NOMO-1 treated with dmso at 0.1 percent for 144 hours (cell line): ENCODE measurements around the gene CCDC174.
"Not testable (repeated sequence)": the region's sequence is repeated elsewhere in the genome, so short reads cannot be mapped to it uniquely, and the experiment has no call there.

Experiments used
- DNase-seq: peaks from one replicate; lab custom pipeline; 2025; ENCODE audit not compliant: unreplicated experiment; lab: John Stamatoyannopoulos, UW

The CCDC174 gene

DNA sequence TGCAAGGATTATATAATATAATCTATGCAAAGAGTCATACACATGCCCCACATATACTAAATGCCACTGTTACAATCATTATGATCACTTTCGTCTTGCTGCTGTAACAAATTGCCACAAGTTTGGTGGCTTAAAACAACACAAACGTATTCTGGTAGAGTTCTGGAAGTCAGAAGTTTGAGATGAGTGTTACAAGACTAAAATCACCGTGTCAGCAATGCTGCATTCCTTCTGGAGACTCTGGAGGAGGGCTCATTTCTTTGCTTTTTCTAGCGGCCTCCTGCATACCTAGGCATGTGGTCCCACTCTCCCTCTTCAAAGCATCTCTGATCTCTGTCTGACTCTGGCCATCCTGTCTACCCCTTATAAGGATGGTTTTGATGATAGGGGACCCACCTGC, 1.4 kb upstream of the CCDC174 start:
- DNase-seq = no peak

DNA sequence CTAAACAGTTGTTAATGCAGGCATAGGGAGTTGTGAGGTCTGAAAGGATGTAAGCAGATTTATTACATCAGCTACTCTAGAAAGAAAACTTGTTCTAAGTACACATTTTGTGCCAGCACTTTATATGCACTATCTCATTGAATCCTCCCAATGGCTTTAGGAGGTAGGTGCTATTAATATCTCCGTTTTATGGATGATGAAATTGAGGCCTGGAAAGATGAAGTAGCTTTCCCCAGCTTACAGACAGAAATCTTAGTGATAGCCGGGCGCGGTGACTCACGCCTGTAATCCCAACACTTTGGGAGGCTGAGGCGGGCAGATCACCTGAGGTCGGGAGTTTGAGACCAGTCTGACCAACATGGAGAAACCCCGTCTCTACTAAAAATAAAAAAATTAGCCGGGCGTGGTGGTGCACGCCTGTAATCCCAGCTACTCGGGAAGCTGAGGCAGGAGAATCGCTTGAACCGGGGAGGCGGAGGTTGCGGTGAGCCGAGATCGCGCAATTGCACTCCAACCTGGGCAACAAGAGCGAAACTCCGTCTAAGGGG, 872 bp downstream of the CCDC174 start:
- DNase-seq = not testable (repeated sequence)

DNA sequence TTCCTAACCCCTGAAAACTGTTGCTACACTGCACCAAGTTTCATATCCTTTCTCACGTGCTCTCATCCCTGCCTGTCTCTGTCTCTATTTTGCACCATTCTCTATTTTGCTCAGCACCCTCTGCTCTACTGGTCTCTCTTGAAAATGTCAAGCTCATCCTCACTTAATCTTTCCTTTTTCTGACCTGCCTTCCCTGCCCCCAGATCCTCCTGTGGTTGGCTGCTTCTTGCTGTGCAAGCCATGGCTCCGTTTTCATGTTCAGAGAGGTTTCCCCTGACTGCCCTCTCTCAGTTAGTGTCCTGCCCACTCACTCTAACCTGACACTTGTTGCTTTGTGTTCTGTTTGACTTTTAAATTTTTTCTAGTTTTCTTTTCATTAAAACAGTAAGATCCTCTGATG, 6.0 kb downstream of the CCDC174 start:
- no peak for DNase-seq

DNA sequence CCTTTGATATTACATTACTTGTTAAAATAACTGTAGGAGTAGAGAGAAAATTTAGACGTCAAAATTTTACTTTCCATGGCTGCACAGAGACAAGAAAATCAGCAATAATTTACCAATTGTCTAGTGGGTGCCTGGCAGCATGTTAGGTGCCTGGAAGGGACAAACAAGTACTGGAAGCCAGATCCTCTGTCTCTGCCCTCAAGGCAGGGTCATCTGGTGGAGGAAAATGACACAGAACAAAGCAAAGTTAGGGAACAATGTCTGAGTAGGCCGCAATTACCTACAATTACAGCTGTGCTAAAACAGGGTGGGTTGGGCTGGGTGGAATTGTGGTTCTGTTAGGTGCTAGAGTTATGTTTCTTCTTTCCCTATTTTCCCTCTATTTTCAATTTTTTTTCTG, 7.4 kb downstream of the CCDC174 start:
- DNase-seq = no peak

DNA sequence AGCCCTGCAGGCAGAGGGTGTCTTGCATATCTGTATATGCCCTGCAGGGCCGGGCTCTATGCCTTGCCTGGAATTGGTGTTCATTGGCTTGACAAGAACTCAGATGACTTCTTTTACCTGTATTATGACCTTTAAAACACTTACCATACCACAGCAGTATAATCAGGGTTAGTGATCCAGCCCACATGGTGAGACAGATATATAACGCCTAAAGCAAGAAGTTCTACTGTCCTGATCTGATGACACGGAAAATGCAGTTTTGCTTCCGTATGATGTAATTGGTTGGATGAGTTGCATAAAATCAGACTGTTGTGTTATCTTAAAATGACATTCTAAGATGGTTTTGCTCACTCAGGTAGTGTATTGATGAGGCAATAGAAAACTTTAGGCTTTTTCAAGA, 9.4 kb downstream of the CCDC174 start:
- no peak for DNase-seq

DNA sequence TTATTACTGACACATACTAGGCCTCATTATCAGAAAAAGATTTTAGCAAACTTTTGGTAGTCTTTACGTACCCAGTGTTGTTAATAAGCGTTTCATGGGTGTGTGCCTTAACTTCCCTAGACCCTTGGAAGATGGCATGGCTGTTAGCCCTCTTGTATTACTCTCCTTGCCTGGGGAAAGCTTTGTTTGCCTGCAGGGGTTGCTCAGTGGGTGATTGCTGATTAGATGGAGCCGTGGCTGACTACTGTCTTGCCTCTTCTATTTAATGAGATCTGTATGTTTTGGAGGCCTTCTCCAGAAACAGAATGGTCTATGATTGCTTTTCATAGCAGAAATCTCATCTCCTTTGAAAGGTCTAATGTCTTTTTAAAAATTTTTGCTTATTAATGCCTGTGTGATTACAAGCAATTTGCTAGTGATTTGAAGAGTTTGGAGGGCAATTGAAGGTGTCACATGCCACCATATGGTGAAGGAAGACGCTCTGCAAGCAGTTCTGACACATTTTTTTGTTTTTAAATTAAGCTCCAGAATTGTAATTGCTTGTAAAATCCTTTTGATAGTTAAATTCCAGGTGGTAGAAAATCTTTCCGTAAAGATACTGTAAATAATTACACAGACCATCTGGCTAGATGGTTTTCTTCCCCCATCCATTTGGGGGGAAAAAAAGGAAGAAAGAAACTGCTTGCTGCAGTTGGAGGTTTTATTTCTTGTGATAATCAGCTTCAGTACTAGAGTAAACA, 12.0 kb downstream of the CCDC174 start:
- no peak for DNase-seq

DNA sequence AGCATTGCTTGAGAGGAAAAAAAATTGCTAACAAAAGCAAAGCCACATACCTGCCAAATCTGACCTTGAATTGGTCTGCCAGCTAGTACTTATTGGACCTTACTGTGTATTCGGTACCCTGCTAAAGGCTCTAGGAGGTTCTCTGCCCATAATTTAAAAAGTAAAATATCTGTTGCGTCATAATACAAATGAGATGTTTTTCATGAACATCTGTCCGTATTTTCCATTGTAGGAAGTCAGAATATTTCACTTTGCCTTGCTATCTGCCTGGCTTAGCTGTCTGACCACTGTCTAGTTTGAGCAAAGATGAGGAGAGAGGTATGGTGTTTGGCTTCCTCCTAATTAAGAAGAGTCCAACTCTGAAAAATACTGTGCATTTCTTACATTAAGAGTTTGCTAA, 12.6 kb downstream of the CCDC174 start:
- no peak for DNase-seq

DNA sequence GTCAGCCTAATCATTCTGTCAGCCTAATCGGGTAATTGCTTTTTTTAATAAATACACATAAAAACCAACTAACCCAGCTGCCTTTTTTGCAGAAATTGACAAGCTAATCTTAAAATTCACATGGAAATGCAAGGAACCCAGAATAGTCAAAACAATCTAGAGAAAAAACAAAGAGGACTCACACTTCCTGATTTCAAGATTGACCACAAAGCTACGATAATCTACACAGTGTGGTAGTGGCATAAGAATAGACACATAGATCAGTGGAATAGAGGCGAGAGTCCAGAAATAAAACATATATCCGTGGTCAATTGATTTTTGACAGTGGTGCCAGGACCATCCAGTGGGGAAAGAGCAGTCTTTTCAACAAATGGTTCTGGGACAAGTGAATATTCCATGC, 21.0 kb downstream of the CCDC174 start:
- DNase-seq = no peak

DNA sequence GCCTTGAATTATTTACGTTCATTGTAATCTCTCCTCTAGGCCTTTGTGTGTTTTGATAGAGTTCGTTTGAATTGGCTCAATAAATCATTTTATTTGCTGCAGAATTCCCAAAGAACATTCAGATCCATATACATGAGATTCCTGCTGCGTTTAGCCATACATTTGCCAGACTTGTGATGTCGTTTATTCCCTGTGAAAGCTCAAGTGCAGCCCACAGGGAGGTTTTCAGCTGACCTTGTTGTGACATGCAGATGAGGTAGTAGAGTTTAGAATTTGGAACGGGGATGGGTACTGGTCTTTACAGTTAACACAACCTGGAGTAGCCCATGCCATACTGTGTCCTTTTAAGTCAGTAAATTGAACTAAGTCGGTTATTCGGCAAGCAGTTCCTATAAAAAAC, 23.3 kb downstream of the CCDC174 start, which contains the start of gene C3orf20:
Gene C3orf20, plus strand, starts transcription at position 301 of the 400 bp plus-strand sequence. CDS start 7,573 bp downstream, outside the sequence.
- DNase-seq = no peak

DNA sequence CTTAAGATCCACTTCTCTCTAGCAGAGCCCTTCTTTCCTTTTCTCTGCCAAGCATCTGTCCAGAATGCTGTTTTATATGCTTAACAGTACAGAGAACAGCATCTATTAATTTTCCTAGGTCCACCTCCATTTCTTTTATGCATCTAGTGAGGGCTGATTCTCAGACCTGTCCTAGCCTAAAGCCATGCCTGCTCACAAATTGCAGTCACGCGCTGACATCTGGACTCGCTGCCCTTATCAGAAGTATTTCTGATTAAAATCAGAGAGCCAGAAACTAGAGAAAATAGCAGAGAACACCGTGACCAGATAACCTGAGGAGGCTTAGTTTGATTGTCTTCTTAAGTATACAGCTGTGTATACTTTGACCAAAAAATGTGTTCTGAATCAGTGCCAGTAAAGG, 25.3 kb downstream of the CCDC174 start:
- no peak for DNase-seq

DNA sequence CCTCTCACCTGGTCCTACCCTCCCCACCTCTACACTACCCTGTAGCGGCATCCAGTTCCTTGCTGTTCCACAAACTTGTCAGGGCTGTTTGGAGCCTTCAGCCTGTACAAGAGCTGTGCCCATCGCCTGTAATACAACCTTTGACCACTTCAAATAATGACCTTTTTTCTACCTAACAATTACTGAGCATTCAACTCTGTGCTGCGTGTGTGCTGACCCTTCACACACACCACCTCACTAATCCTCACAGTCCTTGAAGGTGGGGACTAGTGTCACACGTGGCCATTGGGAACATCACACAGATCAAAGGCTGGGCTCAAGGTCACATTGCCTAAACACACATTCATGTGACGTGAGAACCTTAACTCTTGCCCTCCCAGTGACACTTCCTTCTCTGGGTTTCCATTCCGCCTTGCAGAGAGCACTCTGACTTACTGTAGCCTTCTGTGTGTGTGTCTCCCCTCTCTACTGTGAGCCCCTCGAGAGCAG, 26.5 kb downstream of the CCDC174 start:
- DNase-seq = no peak

DNA sequence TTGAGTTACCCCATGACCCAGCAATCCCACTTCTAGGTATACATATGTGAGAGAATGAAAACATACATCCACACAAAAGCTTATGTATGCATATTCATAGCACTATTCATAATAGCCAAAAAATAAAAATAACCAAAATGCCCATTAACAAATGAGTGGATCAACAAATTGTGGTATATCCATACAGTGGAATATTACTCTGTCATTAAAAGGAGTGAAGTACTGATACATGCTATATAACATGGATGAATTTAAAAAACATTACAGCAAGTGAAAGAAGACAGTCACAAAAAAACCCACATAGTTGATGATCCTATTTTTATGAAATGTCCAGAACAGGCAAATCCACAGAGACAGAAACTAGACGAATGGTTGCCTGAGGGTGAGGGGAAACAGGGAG, 28.6 kb downstream of the CCDC174 start:
- DNase-seq = no peak

DNA sequence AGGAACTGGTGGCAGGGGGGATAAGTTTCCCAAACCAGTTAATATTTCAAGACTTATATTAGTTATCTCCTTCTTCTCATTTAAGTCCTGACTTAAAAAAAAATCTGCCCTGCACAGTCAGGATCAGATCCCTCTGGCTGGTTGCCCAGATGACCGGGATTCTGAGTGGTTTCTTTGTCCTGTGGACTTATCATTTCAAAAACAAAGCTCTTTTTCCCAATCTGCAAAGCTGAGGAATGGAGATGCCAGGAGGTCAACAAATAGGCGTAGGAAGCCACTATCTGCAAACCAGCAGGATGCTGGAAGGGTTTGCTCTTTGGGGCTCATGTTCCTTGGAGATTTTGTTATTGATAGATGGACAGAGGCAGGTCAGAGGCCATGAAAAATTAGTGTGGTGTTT, 29.2 kb downstream of the CCDC174 start:
- DNase-seq = no peak

DNA sequence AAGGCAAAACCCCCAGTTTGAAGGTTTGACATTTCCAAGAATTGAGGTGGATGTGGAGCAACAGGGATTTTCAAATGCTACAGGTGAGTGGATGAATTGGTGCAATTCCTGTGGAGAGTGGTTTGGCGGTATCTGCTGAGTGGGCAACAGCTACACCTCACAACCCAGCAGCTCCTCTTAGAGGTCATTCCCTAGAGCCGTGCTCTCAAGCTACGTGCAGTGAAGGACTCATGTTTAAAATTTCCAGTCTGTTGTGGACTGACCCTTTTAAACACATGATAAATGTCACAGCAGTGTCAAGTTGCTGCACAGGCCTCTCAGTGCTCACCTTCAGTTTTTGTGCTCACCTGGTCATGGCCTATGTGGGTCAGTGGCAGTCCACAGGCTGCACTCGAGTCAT, 32.9 kb downstream of the CCDC174 start:
- no peak for DNase-seq

DNA sequence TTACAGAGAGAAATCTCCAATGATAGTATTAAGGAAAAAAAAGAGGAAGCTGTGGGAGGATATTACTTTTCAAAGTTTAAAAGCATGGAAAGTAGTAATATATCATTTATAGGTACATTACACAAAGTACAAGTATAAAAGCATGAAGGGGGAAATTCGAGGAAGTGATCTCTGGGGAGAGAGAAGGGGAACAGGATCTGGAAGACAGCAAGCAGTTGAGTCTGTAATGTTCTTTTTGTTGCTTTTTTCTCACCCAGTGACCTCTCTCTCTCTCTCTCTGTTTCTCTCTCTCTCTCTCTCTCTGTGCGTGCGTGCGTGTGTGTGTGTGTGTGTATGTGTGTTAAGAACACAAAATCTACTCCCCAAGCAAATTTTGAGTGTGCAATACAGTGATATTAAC, 33.6 kb downstream of the CCDC174 start:
- peak; percentile 49 for DNase-seq

DNA sequence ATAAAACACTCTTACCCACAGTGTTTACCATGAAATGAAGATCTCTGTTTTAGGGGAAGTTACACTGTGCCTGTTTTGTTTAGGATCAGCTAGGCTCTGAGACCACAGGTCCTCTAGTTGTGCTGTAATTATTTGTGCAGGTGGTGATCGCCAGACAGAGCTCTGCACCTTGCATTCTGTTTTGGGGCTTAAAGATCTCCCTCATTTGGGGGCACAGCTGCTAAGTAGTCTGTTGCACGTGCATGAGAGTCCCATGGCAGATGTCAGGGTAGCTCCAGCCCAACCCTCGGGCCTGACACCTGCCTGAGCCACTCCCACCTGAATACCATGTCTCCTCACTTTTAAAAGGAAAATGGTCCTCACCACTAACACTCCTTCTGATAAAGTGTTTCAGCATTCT, 35.8 kb downstream of the CCDC174 start:
- DNase-seq = no peak

DNA sequence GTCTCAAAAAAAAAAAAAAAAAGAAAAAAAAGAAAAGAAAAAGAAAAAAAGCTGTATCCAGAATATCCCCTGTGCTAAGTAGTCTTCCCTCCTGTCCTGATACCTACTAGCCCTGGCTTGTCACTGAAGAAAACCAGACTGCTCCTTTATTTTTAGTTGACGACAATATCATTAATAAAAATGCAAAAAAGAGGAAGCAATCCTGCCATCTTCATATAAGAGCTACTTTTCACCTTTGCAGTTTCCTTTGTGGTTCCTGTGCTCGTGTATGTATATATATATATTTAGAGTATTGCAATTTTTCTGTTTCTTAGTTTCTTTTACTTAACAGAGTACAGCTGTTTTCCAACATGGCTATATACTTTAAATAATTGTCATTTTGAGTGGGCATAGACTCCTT, 37.0 kb downstream of the CCDC174 start:
- DNase-seq = no peak

DNA sequence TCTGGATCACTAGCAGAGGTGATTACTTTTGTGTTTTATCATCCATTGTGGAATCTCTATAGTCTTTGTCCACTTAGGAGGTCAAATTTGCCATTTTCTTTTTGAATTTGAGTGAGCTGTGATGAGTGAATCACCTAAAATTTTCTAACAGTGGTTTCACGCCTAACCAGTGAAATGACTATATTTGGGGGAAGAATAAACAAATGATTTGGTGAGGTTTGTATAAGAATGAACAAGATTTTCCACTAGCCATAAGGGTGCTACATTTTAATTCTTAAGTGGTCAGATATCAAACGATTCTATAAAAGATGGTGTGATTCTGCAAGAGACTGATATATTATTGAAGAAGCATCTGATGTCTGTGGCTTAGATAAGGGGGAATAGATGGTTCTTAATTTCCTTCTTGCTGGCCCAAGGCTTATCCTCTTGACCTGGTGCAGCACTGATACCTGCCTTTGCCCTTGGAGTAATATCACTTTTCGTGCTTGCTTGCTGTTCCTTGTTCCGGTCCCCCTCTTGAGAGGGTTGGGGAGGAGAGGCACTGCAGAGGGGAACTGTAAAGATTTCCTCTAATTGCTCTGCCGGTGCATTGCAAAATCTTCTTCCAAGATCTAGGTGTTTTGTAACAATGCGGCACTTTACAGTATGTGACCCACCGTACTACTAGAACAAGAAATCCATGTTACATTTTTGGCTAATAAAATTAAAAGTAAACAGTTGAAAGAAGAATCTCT, 37.9 kb downstream of the CCDC174 start:
- peak; percentile 46 for DNase-seq

DNA sequence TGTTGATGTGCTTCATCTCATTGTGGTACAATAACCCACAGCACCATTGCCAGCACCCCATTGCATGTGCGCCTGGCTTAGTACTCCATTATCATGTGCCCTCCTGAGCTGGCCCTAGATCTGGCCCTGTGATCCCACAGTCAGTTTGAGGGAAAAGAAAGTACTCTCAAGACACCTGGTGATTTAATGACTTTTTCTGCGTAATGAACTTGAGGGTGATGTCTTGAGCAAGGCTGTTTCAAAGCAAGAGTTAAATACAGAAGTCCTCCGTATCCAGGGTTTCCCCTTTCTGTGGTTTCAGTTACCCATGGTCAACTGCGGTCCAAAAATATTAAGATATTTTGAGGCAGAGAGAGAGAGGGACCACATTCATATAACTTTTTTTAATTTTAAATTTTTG, 39.7 kb downstream of the CCDC174 start:
- DNase-seq = peak; percentile 66

DNA sequence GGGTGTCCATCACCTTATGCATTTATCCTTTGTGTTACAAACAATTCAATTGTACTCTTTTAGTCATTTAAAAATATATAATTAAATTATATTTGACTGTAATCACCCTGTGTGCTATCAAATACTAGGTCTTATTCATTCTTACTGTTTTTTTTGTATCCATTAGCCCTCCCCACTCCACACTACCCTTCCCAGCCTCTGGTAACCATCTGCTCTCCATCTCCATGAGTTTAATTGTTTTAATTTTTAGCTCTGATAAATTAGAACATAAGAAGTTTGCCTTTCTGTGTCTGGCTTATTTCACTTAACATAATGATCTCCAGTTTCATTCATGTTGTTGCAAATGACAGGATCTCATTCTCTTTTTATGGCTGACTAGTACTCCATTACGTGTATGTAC, 40.2 kb downstream of the CCDC174 start:
- DNase-seq = no peak

DNA sequence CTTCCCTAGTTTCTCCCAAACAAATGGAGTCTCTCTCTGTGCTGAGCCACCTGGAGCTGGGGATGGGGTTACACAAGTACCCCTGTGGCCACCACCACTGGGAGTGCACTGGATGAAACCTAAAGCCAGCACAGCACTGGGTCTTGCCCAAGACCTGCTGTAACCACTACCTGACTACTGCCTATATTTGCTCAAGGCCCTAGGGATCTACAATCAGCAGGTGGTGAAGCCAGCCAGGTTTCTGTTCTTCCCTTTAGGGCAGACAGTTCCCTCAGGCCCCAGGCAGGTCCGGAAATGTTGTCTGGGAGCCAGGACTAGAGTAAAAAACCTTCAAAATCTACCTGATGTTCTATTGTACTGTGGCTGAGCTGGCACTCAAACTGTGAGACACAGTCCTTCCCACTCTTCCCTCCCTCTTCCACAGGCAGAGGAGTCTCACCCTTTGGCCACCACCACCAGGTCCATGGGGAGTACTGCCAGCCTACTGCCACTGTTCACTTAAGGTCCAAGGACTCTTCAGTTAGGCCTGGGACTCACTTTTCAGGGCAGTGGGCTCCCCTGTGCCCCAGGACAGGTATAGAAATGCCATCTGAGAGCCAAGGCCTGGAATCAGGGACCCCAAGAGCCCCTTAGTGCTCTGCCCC, 47.2 kb downstream of the CCDC174 start:
- DNase-seq = no peak

DNA sequence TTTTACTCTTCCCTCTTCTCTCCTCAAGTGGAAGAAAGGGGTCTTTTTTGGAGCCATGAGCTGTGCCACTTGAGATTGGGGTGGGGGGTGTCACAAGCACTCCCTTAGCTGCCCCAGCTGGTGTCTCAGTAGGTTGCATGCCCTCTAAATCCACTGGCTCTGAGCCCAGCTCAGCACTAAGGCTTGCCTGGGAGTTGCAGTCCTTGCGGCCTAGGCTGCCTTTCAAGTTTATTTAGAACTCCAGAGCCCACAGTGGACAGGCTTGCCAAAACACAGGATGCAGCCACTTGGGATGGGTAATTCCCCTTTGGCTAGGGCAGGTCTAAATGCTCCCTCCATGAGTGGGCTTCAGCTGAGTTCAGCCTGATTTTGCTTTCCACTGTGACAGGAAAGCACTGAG, 48.1 kb downstream of the CCDC174 start:
- no peak for DNase-seq
